HG03432 (cell line): Measurements from ENCODE around the gene ZNF568.

ENCODE experiments used
- ATAC-seq: cut with Tn5 transposase; IDR thresholded peaks from one replicate; pipeline ENCODE4 v1.9.1; 2021; ENCODE audit warnings: mild to moderate bottlenecking, moderate library complexity; ENCODE audit not compliant: unreplicated experiment

ZNF568 gene

DNA sequence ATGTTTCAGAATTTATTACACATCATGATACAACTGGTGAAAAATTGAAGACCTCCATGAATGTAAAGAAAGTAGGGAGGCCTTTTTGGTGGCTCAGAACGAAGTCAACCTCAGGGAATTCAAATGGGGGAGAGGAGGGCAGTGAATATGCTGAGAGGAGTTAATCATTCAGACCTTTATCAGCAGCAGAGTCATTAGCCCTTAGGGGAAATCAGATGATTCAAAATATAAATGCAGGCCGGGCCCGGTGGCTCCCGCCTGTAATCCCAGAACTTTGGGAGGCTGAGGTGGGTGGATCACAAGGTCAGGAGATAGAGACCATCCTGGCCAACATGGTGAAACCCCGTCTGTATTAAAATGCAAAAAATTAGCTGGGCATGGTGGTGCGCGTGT lies 81.7 kb downstream of the ZNF568 start:
- no peak for ATAC-seq

DNA sequence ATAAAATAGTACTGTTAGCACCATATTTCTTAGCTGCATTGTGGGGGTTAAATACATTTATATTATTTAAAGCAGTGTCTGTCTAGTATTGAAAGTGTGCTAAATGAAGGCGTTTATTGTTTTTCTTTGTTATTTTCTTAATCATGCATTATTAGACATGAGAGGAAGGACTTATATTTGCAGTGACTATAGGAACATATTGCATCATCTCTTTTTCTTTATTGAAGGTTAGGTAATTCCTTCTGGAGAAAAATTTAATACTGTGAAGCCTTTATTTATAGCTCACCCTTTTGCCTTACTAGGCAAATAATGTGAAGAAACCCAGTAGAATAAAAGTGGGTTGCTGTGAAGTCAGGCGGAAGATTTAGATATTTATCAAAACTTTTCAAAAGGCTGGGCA lies 83.2 kb downstream of the ZNF568 start:
- no peak for ATAC-seq

DNA sequence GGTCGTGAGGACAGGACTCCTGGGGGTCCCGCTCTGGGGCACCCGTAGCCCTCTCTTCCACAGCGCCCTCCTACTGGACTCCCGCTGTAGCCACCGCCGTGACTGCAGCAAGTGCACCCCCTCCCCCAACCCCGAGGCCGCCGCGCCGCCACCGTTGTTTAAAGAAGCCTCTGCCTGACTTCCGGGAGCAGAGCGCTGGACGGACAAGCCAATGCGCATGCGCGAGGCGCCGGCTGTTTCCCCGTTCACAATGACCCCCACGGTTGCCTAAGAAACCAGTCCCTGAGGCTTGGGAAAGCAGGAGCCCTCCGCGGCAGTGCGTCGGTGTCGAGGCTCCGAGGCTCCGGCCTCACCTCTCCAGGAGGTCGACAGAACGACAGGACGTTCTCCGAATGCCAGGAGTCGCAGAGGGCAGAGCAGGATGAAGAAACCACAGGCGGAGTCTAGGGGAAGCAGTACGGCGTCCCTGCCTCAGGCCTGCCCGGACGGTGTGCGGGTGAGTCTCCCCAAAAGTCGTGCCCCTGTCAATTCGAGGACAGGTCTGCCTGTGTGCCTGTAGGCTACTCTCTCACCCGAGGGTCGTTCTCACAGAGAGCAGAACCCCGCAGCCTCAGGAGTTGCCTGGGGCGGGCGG lies 91.6 kb downstream of the ZNF568 start:
- ATAC-seq: no peak

DNA sequence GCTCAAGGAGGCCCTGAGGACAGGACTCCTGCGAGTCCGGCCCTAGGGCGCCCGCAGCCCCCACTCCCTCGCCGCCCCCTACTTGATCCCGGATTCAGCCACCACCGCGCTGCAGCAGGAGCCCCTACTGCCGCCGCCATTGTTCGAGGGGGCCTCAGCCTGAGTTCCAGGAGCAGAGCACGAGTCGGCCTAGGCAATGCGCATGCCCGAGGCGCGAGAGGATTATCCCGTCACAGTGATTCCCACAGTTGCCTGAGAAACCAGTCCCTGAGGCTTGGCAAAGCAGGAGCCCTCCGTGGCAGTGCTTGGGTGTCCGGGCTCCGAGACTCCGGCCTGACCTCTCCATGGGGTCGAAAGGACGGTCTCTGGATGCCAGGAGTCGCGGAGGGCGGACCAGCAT lies 93.7 kb downstream of the ZNF568 start:
- ATAC-seq: no peak

DNA sequence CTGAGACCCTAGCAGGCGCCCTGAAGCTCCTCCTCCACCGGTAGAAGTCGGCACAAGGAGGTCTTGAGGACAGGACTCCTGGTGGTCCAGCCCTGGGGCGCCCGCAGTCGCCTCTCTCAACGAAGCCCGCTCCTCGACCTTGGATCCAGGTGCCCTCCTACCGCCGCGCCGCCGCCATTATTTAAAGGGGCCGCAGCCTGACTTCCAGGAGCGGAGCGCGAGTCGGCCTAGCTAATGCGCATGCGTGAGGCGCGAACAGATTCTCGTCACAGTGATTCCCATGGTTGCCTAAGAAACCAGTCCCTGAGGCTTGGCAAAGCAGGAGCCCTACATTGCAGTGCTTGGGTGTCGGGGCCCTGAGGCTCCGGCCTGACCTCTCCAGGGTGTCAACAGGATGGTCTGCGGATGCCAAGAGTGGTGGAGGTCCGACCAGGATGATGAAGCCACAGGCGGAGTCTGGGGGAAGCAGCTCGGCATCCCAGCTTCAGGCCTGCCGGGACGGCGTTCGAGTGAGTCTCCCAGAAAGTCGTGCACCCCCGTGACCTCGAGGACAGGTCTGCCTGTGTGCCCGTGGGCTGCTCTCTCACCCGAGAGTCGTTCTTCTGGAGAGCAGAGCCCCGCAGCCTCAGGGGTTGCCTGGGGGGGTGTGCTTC lies 96.1 kb downstream of the ZNF568 start:
- ATAC-seq: no peak

DNA sequence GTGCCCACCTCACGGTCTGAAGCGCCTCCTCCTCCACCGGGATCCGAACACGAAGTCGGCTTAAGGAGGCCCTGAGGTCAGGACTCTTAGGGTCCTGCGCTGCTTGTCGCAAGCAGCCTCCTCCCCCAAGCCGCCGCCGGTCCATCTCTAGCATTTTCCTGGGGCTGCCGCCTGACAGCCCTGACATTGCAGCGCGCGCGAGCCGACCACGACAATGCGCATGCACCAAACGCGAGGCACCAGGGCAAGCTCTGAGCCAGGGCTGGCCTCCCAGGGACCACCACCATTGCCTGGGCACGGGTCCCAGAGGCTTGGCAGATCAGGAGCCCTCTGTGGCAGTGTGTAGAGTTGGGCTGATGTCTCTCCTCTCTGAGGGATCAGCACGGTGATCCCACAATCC lies 98.3 kb downstream of the ZNF568 start:
- no peak for ATAC-seq

DNA sequence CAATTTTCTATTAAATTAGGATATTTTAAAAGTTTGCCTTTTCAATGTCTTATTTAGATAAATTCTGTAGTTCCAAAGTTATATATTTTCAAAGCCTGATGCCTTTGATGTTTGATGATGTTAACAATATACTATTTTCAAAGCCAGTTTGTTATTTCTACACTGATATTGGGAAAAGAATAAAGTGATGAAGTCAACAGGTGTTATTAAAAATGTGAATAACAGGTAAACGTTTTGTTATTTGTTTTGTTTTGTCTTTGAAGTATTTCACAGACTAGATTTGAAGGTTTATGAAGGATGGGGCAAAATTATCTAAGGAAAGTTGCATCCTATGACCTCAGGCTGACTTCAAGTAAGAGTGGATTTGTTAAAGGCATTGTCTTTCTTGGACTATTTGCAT lies 129.0 kb downstream of the ZNF568 start:
- no peak for ATAC-seq
